NT2/D1 (cell line): ENCODE data around the gene MLLT1.

ENCODE experiments used
- DNase-seq: peaks from one replicate; pipeline ENCODE4 v3.0.0-alpha.2; 2011; ENCODE audit warnings: low read depth, low spot score
- H3K27me3 ChIP-seq: 2 replicates; pipeline ENCODE4 v1.6.0; 2011; ENCODE audit warnings: mild to moderate bottlenecking; ENCODE audit not compliant: insufficient read length, insufficient read depth
- H3K36me3 ChIP-seq: 2 replicates; pipeline ENCODE4 v1.6.1; 2011; ENCODE audit warnings: mild to moderate bottlenecking, low read length, mixed read lengths; ENCODE audit not compliant: insufficient read depth, insufficient read length
- H3K4me1 ChIP-seq: 2 replicates; pipeline ENCODE4 v1.5.1; 2011; ENCODE audit not compliant: insufficient read depth, insufficient read length
- H3K4me3 ChIP-seq: 2 replicates; pipeline ENCODE4 v1.5.1; 2011; ENCODE audit warnings: low read depth; ENCODE audit not compliant: insufficient read length
- H3K9ac ChIP-seq: 2 replicates; pipeline ENCODE4 v1.6.0; 2011; ENCODE audit warnings: low read depth; ENCODE audit not compliant: insufficient read length
- H3K9me3 ChIP-seq: 2 replicates; pipeline ENCODE4 v1.5.1; 2011; ENCODE audit warnings: mild to moderate bottlenecking, low read length; ENCODE audit not compliant: insufficient read depth
- SUZ12 ChIP-seq: IDR thresholded peaks from 2 replicates; pipeline ENCODE4 v1.6.1; 2011; ENCODE audit not compliant: insufficient read length, insufficient read depth; ENCODE audit errors: extremely low read depth
- YY1 ChIP-seq: IDR thresholded peaks from 2 replicates; pipeline ENCODE4 v1.6.1; 2011; ENCODE audit not compliant: insufficient read length, insufficient read depth
- ZNF274 ChIP-seq: IDR thresholded peaks from 2 replicates; pipeline ENCODE4 v1.6.1; 2011; ENCODE audit warnings: mild to moderate bottlenecking, low read depth, low read length

The MLLT1 gene

DNA sequence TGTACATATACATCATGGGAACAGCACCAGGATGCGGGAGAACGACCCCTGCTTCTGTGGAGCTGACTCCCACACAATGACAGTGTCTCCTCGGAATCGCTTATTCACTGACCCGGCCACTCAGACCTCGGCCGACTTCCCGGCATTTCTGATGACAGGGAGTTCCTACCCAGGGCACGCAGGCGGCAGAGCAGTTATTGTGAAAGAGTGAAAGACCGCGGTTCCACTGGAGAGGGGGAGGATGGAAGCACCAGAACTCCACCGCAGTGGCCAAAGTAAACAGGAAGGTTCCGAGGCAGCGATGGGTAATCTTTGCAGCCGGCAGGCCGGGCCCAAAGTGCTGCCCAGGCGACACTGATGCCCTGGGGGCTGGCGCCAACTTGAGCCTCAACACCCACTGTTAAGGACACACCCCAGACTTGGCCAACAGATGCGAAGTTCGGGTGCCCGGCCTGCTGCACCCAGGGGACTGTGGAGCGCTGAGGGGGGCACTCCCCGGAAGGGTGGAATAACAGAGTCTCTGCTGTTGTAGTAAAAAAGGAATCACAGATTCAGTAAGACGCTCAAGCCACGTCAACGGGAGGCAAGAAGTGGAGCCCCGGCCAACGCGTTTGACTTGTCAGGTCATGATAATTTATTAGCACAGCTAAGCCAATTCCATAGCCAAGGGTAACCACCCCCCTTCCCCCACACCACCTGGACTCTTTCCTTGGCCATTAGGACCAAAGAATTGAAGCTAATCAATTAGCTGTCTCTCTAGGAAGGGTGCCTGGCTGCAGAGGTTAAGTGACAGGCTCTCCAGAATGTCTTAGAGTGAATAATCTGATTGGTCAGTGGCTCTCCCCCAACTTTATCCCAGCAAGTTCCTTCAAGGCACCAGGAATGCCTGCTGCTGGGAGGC is 5.8 kb downstream of the MLLT1 start:
- peaks cover 50% of the 10 kb centered on the region for H3K4me1 ChIP-seq
- H3K4me3 ChIP-seq = no peak overlapping the region
- H3K36me3 ChIP-seq = peaks cover 72% of the 10 kb centered on the region
- no peak for DNase-seq
- TF ChIP-seq ZNF274 (no peak), SUZ12 (no peak), YY1 (no peak)
- H3K9ac ChIP-seq = peak overlapping the region; percentile 4
- no peaks in the 10 kb centered on the region for H3K9me3 ChIP-seq
- no peaks in the 10 kb centered on the region for H3K27me3 ChIP-seq

DNA sequence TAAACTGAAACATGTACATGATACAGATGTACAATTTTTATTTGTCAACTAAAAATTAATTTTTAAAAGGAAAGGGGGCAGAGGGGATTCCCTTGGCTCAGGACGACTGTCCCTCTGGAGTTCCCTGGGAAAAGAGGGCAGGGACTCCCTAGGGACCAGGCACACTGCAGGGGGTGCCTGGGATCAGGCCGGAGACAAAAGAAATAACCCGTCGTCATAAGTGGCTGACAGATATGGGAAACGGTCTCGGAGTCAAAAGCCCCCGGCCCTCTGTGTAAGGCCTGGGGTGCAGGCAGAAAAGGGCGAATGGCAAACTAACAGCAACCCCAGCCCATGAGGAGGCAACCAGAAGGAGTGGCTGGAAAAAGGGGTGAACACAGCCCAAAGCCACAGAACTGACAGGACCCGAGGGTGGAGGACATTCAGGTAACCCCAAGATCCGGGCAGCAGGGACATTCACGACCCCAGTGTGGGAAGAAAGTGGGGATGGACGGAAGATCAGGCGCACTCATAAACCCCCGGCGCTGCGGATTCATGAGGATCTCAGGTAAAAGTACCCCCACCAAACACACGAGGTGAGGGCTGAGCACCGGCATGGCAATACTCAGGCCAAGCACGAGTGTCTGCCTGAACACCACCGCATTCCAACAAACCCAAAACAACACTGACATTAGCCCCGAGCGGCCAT is 6.7 kb downstream of the MLLT1 start:
- no peak for DNase-seq
- Histone ChIP-seq H3K27me3 (no peaks in the 10 kb centered on the region), H3K9ac (peak overlapping the region; percentile 4), H3K36me3 (peaks cover 75% of the 10 kb centered on the region), H3K9me3 (no peaks in the 10 kb centered on the region), H3K4me3 (no peak overlapping the region), H3K4me1 (peaks cover 47% of the 10 kb centered on the region)
- no peak for TF ChIP-seq ZNF274
- no peak for TF ChIP-seq YY1
- no peak for TF ChIP-seq SUZ12

DNA sequence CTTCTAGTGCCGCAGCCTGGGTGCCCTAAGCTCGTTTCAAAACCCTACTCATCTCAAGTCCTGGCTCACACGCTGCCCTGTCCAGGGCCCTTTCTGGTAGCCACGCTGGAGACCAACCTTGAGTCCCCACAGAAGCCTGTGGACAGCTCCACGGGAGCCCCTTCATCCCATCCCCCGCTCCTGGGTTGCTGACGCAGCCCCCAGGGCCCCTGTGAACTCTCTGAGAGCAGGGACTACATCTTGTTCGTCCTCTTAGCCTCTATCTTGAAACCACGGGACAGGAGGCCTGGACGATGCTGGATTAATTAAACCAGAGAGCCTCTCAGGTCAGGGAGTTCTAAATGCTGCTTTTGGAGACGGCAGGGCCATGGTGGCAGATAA is 7.4 kb downstream of the MLLT1 start:
- Histone ChIP-seq H3K4me1 (peaks cover 40% of the 10 kb centered on the region), H3K9ac (peak overlapping the region; percentile 33), H3K36me3 (peaks cover 75% of the 10 kb centered on the region), H3K27me3 (no peaks in the 10 kb centered on the region), H3K9me3 (no peaks in the 10 kb centered on the region), H3K4me3 (no peak overlapping the region)
- TF ChIP-seq ZNF274 (no peak), SUZ12 (no peak), YY1 (no peak)
- DNase-seq = no peak

DNA sequence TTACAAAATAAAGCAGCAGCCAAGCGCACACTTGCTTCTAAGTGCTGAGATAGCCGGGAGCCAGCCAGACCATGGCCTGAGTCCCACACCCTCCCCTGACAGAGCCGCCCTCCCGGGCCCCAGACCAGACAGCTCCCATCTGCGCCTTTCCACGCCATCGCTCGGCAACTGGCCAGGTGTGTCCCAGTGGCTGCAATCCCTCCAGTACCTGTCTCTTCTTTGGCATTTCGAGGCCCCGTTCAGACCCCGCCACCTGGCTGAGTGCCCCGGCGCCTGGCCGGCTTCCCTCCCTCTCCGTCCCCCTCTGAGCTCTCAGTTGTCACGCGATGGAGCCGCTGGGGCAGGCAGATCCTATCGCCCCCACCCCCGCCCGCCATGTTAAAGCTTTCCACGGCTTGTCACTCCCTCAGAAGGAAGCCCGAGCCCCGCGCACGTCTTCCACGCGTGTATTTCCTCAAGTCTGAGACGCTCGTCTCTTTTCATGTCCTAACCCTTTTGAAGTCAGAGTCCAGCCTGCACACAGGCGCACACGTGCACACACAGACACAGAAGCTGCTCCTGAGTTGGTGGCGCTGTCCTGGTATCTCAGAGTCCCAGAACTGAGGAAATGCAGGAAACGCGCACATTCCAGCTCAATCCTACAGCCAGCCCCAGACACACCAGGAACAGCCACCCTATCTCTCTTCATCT is 7.9 kb downstream of the MLLT1 start:
- TF ChIP-seq YY1 = no peak
- TF ChIP-seq SUZ12 = no peak
- TF ChIP-seq ZNF274 = no peak
- peak overlapping the region; percentile 33 for H3K9ac ChIP-seq
- H3K4me3 ChIP-seq = no peak overlapping the region
- no peaks in the 10 kb centered on the region for H3K27me3 ChIP-seq
- peaks cover 75% of the 10 kb centered on the region for H3K36me3 ChIP-seq
- H3K4me1 ChIP-seq = peaks cover 35% of the 10 kb centered on the region
- no peak for DNase-seq
- H3K9me3 ChIP-seq = no peaks in the 10 kb centered on the region

DNA sequence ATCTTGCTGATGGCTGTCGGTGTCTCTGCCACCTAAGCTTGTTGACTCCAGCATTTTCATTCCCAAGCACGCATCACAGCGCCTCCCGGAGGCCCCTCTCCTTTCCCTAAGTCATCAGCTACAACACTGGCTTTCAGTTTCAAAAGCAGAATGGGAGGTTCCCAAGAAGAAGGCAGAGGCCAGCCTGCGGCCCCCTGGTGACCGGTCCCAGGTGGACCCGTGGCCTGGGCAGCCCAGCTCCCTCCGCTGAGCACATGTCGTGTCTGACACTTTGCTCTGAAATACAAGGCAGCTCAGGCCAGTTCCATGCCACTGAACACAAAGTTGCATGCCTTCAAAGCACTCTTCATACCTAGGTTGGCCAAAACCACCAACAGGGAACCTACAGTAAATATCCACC is 8.5 kb downstream of the MLLT1 start:
- H3K4me1 ChIP-seq = peaks cover 32% of the 10 kb centered on the region
- H3K9me3 ChIP-seq = no peaks in the 10 kb centered on the region
- no peak for DNase-seq
- TF ChIP-seq SUZ12 (no peak), YY1 (no peak), ZNF274 (no peak)
- no peak overlapping the region for H3K9ac ChIP-seq
- peaks cover 72% of the 10 kb centered on the region for H3K36me3 ChIP-seq
- H3K27me3 ChIP-seq = no peaks in the 10 kb centered on the region
- no peak overlapping the region for H3K4me3 ChIP-seq

DNA sequence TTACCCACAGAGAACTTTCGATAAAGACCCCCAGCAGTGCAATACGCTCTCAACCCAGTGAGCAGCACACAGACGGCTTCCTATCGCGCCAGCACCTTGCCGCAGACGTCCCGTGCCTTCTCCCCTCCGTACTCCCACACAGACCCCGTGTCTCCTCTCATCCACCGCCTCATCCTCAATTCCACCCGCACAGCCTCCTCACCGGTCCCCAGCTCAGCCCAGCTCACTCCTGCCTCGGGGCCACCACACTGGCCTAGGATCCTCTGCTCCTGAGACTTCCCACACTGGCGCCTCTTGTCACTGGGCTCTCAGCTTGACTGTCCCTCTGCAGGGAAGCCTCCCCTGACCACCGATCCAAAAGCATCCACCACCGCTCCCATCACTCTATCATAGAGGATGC is 9.0 kb downstream of the MLLT1 start:
- DNase-seq = no peak
- no peaks in the 10 kb centered on the region for H3K9me3 ChIP-seq
- peaks cover 70% of the 10 kb centered on the region for H3K36me3 ChIP-seq
- H3K27me3 ChIP-seq = no peaks in the 10 kb centered on the region
- H3K4me3 ChIP-seq = no peak overlapping the region
- TF ChIP-seq YY1 (no peak), SUZ12 (no peak), ZNF274 (no peak)
- no peak overlapping the region for H3K9ac ChIP-seq
- peaks cover 28% of the 10 kb centered on the region for H3K4me1 ChIP-seq

DNA sequence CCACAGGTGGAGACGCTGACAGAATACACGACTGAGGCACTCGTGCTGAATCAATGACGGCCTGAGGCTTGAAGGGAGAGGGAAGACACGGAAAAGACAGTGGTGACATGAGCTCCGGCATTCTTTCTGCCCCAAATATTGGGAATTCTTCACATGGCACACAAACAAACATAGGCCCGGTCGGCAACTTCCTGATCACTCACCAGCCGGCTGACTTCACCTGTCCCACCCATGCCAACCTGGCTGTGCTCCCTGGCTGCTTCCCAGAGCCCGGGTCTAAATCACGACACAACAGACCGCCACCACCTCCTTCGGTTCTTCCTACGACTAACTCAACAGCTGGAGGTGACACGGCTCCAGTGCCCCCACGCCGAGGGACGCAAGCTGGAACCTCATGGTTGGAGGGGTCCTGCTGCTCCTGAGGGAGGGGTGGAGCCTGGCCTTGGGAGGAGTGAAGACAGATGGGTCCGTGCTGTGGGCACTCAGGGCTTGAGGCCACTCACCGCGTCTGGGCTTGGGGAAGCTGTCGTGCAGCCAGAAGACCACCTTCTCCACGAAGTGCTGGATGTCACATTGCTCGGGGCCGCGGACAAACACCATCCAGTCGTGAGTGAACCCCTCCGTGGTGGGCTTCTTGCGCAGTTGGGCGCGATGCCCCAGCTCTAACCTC is 9.6 kb downstream of the MLLT1 start:
- Histone ChIP-seq H3K4me3 (no peak overlapping the region), H3K9me3 (no peaks in the 10 kb centered on the region), H3K9ac (no peak overlapping the region), H3K36me3 (peaks cover 69% of the 10 kb centered on the region), H3K27me3 (no peaks in the 10 kb centered on the region), H3K4me1 (peaks cover 23% of the 10 kb centered on the region)
- TF ChIP-seq SUZ12 (no peak), YY1 (no peak), ZNF274 (no peak)
- no peak for DNase-seq
